ENCODE results near the gene DDX1.
A peak's percentile ranks its signal among the peaks of the same experiment; 100 is the strongest.

Gene DDX1

DNA sequence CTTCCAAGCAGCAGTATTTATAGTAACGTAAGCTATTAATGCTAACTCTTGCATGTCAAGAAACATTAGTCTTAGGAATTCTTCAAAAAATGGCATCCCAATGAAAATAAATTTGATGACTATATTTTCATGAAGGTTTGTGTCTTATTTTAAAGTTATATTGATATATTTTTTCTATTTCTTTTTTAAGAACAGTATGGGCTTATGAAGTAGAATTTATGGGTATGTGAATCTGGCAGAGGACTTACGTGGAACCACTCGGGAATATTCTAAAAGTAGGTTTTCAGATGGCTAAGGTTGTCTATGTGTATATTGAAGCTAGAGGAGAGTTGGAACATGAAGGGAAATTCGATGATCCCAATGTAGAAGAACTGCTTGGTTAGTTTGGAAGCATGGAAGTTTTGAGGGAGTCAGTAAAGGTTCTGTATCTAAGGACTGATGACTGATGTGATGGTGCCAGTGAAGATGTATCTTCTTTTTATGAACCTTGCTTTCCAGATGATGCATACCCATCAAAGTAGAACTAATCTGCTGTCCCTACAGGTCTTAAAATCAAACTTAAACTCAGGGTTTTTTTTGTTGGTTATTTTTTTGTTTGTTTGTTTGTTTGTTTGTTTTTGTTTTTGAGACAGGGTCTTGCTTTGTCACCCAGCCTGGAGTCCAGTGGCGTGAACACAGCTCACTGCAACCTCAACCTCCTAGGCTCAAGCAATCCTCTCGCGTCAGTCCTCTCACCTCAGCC lies 39.5 kb downstream of the DDX1 start:
- DNase-seq = no peak

DNA sequence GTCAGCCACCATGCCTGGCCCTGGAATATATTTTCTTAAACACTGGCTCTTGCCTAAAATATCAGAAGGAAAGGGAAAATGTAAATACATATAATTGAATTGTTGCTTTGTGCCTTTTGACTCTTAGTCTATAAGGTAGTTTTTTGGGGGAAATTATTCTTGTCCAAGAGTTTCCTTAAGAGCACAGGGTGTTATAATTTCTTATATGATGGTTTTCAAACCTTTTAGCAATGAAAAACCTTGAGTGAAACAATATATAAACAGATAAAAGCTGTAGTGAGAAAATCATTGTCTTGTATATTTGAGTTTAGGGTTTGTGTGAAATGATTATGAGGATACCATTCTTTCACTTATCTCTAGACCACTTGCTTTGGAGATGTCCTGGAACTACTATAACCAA lies 40.2 kb downstream of the DDX1 start:
- DNase-seq = no peak

DNA sequence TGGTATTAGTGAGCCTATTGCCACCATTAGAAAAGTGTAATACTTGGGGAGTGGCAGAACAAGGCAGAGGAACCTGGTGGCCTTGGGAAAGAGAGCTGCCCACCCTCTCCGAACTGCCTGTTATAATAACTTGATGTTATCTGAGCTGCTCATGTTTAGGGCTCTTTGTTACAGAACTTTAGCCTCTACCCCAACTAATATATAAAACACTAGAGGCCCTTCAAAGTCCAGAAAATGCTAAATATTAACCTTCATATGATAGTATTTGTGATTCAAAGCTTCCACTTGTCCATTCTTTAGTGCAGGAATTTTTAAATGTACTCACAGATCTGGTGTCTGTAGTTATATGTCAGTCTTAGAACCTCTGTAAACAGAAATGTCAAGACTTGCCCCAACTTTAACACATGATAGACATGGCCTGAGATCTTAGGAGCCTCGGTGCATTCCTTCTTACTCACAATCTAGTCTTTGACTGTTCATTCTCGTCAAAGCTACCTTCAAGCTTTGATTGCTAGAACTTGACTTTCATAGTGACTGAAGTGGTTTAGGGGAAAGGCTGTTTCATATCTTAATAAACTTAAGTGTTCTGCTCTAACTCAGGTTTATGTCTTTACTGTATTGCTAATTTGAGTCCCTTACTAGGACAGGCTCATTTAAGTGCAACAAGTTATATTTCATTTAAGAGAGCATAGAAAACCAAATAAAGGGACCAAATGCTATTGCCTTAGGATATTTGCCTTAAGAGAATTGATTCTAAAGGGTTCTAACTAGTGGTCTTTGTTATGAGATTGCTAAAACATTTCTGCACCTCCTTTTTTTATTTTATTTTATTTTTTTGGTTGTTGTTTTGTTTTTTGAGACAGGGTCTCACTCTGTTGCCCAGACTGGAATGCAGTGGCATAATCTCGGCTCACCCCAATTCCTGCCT lies 41.6 kb downstream of the DDX1 start:
- DNase-seq = no peak

DNA sequence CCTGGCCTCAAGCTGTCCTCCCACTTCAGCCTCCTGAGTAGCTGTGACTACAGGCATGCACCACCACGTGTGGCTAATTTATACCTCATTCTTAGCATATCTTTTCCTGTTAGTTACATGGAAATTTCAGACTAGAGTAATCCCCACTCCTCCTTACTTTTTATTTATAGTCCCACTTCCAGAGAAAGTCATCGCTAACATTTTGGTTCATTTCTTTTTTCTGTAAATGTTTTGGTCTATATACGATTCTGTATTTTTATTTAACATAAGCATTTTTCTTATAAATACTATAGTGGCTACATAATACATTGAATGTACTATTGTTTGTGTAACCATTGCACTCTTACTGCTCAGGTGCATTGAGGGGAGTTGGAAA lies 42.3 kb downstream of the DDX1 start:
- no peak for DNase-seq

DNA sequence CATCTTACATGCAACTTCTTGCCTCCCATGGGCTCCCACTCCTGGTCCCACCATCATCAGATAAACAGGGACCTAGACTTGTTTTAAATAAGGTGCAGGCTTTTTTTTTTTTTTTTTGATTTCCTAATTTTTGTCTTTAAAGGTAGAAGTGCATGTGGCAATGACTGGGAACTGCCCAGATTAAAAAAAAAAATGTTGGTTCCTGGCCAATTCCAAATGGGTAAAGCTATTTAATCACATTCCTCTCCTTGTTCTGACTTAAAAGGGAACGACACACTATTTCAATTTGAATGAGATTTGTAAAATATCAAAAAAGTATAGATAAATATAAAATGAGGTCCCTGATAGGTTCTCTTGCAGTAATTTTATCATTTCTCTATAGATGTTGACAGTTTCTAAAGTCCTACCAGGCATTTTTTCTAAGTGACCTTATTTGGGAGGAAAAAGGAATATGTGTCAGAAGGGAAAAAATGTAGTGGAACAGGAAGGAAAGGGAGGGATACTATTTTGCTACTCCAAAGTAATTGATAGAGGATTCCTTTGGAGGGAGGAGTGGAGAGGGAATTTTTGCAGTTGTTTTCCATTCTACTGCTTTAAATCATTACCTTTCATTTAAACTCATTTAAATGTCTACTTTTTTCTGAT lies 43.3 kb downstream of the DDX1 start:
- no peak for DNase-seq

DNA sequence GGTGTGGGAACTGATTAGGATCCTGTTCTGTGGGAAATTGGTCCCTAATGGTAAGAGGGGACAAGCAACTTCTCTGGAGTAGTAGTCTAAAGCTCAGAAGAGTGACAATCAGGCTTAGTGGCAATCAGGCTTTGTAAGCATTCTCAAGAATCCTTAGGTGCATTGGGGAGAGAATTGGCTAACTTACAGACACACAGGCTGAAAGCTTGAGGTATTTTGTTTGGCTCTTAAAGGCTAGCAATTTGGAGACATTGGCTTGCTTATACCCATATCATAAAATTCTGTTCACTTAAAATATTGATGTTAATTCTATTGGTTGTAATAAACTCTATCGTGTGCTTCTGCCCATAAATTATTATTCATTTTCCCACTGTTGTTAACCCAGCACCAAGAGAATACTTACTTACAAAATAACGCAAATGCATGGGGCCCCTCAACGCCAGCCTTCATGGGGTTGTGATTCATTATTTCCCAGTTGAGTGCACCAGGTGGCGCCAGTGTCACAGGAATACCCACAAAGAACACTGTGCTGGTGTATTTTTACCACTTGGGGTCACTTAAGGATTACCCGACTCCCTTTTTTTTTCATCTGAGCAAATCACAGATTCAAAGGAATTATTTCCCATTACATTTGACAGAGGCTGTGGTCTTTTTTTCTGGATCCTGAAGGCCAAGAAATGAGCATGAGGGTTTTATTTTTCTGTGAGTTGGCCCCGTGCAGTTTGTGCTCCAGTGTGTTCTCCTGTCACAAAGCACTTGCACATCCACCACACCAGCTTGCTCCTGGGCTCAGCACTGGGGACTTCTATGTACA lies 45.5 kb downstream of the DDX1 start:
- DNase-seq = peak; percentile 37 to 80 (median 76)

DNA sequence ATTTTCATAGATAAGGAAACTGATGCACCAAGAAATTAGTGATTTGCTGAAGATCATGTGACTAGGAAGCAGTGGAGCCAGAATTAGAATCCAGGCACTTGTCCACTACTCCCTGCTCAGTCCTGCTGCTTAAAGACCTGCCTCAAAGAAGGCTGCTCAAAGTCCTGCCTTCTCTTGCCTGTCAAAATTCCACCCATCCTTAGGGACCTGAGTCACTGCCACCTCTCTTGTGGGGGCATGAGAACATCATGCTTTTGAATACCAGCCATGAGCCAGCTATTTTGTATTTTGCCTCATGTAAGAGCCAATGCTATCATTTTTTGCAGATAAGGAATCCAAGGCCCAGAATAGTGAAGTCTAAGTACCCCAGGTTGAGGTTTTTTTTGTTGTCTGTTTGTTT lies 47.1 kb downstream of the DDX1 start:
- no peak for DNase-seq

DNA sequence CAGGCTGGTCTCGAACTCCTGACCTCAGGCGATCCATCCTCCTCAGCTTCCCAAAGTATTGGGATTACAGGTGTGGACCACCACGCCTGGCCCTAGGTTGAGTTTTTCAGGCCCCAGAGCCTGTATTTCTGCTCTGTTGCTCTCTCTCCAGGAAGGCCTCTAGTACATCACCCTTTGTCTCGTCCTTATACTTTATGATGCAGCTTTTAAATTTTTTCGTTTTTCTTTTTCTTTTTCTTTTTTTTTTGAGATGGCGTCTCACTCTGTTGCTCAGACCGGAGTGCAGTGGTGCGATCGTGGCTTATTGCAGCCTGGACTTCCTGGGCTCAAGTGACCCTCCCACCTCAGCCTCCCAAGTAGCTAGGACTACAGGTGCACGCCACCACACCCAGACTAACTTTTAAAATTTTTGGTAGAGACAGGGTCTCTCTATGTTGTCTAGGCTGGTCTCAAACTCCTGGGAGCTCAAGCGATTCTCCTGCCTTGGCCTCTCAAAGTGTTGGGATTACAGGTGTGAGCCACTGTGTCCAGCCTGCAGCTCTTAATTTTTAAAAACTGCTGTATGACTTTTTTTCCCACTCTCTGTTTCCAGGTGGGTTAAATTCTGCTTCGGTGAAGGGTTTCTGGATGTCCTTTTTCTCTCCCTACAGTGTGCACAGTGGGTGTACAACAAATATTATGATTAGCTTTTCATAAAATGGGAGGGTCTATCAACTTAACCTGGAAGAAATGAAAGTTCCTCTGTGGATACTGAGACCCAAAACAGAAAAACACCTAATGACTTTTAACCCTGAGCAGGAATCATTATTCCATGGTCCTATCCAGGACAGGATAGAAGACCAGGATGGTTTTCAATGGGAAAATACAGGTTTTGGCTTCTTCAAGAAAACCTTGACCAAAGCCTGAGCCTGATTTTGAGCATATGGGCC lies 47.9 kb downstream of the DDX1 start:
- no peak for DNase-seq

DNA sequence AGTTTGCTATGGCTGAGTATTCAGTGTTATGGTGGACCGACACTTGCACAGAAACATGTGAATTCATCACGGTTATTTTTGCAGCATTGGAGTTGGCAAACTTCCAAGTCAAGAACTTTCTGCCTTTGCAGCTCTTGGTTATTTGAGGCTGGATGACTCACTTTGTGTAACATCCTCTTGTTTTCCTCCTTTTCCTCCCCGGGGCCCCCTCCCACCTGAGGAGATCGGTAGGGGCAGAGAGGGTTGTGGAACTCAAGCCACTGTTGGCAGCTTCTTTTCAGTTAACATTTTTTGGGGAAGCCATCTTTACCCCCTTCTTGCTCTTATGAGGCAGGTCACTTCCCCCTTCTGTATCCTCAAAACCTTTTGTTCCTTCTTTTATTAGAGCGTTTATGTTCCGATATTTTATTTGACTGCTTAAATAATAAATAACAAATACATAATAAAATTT lies 48.6 kb downstream of the DDX1 start:
- no peak for DNase-seq

DNA sequence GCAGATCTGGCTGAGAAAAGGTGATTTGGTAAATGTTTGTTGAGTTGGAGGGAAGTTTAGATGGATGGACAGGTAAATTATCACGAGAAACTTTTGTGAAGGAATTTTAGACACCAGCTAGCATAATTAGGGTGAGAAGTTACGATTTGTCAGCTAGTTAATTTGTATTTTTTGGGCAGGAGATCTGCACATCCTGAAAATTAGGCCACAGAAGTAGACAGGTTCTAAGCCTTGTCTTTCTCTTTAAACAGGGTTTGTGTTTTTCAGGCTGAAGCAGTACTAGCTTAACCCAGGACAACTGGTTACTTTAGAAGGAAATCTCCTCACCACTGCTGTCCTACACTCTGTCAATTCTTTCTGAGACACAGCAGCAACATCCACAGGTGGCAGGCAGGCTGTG lies 49.1 kb downstream of the DDX1 start:
- no peak for DNase-seq

DNA sequence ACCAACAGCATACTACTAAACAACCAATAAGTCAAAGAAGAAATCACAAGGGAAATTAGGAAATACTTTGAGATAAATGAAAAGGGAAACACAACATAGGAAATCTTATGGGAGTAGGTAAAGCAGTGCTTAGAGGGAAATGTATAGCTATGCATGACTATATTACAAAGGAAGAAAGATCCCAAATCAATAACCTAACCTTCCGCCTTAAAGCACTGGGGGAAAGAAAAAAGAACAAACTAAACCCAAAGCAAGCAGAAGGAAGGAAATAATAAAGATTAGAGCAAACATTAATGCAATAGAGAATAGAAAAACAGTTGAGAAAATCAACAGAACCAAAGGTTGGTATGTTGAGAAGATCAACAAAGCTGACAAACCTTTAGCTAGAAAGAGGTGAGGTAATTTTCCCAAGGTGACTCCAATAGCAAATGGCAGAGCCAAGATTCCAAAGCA lies 49.9 kb downstream of the DDX1 start:
- DNase-seq = no peak

DNA sequence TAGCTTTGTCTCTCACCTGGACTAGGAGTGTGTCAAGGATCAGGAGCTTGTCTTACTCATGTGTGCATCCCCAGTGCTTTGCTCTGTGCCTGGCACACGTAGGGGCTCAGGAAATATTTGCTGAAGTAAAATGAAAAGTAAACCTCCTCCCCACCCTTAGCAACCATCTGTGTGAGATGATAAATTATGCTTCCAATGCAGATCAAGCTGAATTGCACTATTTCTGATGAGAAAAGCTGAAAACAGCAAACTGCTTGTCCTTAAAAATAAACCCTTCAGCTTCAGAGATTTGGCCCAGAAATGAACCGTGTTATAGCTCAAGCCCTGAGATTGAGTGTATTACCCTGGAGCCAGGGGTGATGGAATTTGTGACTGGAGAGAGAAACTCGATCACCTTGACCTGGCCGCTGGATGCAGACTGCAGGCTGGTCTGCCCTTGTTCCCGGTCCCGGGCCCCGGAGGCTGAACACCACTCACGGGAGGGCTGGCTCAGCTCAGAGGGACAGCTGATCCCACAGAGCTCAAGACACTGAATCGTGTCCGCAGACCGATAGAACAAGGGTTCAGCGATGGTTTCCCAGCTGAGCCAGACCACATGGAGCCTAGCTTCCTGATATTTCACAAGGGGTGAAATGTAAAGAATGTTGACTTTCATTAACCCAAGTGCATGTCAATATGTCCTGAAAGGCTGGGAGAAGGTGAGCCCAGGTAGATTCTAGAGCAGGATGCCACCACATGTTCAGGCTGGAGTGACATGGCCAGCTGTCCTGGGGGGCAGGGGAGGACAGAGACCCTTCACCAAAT lies 50.5 kb downstream of the DDX1 start:
- no peak for DNase-seq

DNA sequence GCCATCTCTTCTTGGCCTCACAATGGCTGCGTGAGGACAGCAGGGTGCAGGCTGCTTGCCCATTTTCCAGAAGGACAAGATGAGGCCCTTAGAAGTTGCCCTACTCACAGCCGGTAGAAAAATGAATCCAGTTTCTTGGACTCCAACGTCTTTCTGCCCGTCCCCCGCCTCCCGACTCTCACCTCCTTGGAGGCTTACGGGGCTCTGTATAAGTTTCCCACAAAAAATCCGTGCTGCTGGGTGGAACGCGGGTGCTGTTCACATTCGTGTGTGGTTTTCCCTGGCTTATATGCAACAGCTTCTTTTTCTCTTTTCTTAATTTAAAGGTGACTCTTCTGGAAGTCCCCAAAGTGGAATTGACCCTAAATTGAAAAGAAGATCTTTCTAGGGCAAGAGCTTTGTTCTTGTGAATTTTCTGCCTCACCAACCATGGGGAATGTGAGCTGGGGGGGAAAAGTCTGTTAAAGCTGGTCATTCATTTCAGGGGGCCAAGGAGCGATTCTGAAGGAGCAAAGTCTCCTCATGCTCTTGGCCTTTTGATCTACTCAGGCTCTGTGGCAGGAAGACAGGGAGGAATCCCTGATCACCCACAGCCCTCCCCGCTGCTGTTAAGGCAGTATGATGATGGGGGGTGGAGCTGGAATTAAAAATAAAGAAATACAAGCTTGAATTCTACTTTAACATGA lies 51.3 kb downstream of the DDX1 start:
- no peak for DNase-seq

DNA sequence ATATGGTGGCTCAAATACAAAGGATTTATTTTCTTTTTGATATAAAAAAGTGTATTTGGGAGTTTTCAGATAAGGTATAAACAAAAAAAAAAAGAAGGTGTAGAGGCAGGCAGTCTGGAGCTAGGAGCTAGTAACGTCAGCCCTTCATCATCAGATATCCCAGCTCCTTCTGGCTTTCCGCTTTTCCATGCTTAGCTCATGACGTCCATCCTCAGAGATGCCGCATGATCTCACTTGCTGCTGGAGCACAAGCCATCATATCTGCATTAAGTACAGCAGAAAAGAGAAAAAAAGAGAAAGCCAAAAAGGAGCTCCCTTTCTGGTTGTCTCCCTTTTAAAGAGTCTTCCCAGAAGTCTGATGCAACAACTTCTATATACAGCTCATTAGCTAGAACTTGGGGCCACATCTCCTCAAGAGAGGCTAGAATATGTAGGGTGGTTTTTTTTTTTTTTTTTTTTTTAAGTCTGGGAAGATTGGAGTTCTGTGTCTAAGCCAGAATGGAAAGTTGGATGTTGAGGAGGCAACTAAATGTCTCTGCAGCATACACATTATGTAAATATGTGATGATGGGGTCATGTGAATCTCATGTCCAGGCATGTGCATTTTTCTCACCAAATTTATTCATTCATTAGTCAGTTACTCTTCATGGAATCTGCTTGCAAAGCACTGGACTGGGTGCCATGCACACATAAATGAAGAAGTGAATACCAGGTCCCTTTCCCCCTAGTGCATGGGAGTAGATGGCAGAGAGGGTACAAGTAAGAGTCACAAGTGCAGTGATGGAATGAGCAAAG lies 52.3 kb downstream of the DDX1 start:
- no peak for DNase-seq

DNA sequence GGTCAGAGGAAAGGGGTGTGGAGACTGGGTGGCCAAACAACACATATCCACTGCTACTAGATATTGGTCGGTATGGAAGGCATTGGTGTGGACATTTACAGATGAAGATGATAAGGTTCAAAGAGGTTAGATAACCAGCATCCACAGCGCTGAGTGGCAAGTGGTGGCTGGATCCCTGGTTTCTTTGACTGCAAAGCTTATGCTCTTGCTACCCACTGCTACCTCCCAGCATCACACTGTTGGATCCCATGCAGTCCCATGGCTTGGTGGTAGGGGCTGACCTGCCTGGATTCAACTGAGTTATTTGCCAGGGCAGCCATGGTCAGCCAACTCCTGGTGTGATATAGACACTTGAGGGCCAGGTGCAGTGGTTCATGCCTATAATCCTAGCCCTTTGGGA lies 53.6 kb downstream of the DDX1 start:
- no peak for DNase-seq

DNA sequence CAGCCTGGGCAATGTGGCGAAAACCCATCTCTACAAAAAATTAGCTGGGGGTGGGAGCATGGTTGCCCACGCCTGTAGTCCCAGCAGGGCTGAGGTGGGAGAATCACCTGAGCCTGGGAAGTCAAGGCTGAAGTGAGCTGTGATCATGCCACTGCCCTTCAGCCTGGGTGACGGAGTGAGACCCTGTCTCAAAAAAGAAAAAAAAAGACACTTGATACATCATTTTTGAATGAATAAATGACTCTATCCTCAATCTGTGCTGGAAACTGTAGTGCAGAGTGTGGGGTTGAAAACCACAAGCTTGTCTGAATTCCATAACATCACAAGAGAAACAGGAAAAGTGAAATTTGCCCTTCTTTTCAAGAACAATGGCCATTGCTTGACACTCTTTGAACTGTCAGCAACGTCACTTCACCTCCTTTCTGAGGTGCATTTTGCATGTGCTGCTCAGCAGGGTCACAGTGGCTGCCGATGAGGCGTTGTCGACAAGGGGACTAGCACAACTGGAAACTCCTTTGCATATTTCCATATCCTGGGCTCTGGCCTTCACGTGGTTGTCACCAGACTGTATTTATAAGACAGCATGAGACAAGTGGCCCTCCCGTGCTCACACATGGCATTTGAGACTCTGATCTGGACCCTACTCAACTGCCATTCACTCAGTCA lies 54.2 kb downstream of the DDX1 start:
- DNase-seq = no peak

DNA sequence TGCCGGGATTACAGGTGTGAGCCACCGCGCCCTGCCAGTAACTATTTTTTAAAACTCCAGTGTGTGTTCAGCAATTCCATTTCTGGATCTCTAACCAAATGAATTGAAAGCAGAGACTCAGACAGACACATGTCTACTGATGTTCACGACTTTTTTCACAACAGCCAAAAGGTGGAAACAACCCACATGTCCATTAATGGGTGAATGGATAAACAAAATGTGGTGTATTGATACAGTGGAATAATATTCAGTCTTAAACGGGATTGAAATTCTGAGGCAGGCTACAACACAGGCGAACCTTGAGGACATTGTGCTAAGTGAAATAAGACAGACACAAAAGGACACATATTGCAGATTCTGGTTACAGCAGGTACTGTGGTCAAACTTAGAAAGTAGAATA lies 55.0 kb downstream of the DDX1 start:
- no peak for DNase-seq

Measured in NCI-H1417 (cell line).